GM12892 (cell line): ENCODE data around the gene ZNF277.

ENCODE experiments used
- POLR2A ChIP-seq: IDR thresholded peaks from 2 replicates; pipeline ENCODE4 v1.6.1; 2011; ENCODE audit warnings: low read depth, low read length, control low read depth
- POLR2AphosphoS5 ChIP-seq: IDR thresholded peaks from 2 replicates; pipeline ENCODE4 v1.6.1; 2011; ENCODE audit warnings: low read depth, low read length, control low read depth

DNA sequence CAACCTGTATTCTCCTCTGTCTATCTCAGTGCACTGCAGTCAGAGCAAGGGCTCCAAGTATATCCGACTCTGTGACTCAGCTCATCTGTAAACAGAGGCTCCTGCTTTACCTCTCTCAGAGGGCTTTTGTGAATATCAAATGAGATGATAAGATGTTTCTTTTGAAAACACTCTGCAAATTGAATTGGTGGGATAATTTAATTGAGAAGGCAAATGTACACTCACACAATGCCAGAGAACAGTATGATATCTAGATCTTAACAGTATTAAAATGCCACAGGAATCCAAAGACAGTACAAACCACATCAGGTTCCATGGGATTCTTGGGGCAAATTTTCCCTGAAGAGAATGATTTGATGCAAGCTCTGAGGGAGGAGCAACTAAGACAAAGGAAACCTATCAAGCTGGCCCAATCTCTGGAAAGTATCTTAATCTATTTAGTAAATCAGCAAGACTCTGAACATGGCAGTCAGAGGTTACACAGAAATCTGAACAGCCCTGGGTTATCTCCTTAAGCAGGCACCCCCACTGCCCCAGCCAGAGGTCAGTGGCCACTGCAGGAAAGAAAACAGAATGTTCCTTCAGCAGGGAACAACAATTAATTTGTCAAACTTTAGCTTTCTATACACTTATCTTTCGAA, 46.2 kb upstream of the ZNF277 start:
- TF ChIP-seq POLR2AphosphoS5, result no peak
- no peak for TF ChIP-seq POLR2A
